ENCODE results near the gene SRC.

The SRC gene

DNA sequence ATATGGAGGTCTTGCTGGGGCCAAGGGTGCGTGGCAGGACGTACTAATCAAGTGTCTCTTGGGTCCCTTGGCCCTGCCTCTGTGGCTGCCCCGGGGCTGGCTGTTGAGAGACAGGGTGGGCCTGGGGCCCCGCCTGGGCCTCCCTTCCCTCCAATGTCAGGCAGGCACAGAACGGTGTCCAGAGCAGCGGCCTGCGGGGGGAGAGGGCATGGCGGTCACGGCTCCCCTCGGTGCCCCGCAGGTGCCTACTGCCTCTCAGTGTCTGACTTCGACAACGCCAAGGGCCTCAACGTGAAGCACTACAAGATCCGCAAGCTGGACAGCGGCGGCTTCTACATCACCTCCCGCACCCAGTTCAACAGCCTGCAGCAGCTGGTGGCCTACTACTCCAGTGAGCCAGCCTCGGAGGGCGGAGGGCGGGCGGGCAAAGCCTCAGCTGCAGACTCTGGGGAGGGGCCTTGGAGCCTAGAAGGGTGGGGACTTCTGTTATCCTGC lies 50.0 kb downstream of the SRC start:
- DNase-seq (ENCODE audit: low spot score) = no peak

GRCh38 chr20:37396416-37397075 lies 50.6 kb downstream of the SRC start:
- no peak for DNase-seq (ENCODE audit: low spot score)

GRCh38 chr20:37397076-37397953 lies 51.4 kb downstream of the SRC start:
- DNase-seq (ENCODE audit: low spot score) = no peak

DNA sequence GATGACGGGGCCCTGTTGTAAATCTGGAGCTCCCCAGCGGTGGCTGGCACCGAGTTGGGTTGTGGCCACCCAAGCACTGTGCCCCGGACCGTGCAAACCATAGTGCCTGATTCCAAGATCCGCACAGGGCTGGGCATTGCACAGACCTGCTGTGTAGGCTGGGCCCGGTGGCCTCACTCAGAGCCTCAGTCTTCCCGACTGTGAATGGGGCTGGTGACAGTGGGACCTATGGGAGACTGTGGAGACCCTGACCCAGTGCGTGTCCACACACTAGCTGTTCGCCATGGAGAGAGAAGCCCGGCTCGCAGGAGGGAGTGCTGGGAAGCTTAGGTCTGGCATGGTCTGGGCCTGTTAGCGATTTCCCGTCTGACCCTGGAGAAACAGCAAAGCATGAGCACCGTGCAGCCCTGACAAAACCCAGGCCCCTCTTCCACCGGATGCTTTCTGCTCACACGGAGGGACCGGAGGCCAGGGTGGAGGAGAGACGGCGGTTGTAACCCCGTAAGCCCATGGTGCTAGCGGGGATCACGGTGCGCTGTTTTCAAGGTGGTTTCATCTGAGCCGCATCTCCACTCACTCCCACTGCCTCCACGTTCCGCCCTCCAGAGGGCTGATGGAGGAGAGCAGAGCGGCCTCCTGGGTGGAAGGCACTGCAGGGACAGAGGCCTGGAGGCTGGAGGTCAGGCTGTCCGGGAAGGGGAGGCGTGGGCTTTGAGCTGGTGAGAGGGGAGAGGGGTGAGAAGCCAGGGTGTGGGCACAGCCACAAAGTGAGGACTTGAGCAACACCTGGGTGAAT lies 52.2 kb downstream of the SRC start:
- no peak for DNase-seq (ENCODE audit: low spot score)

- DNase-seq (ENCODE audit: low spot score) = no peak
Measured at GRCh38 chr20:37398750-37399621, 53.0 kb downstream of the SRC start.

DNA sequence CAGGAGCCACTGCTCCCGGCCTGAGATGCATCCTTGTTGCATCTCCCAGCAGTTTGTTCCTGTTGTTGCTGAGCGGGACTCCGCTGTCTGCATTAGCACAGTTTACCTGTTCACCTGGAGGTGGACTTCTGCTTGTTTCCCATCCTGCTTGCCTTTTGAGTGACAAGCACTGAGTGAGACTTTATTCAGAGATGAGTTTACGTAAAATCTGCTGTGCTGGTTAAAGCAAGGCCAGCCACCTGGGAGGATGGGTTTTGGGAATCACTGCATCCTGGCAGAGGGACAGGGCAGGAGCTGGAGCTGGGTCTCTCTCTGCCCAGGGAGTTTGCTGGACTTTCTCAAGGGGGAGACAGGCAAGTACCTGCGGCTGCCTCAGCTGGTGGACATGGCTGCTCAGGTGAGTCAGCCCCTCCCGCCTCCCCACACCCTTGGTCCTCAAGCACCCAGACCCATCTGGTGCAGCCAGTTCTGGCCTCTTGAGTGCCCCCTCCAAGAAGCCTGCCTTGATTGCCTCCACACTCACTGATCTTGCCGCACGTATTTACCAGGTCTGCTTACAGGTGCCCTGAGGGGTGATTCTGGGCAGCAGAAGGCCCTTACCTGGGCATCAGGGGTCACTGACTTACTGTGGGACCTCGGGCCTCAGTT lies 55.5 kb downstream of the SRC start:
- no peak for DNase-seq (ENCODE audit: low spot score)

DNA sequence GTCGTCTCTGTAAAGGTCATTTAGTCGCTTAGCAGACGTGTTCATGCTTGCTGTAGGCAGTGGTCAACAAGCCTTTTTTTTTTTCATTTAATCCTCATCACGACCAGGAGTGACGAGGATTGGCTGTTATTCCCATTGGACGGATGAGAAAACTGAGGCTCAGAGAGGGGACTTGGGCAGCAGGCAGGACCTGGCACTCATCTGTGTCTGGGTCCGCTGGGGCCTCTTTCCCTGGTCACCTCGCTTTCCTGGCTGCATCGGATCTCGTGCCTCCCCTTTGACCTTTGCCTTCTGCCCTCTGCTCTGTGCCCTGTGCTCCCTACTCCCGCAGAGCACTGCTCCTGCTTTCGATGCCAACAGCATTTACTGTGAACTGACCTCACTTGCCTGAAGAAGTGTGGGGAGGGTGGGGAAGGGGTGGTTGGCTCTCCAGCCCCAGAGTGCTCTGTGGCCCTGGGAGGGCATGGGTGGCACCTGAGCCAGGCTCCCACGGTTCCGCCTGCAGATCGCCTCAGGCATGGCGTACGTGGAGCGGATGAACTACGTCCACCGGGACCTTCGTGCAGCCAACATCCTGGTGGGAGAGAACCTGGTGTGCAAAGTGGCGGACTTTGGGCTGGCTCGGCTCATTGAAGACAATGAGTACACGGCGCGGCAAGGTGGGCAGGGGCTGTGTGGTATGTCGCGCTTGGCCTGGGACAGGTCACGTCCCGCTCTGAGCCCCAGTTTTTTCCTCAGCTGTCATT lies 56.2 kb downstream of the SRC start:
- DNase-seq (ENCODE audit: low spot score) = no peak

DNA sequence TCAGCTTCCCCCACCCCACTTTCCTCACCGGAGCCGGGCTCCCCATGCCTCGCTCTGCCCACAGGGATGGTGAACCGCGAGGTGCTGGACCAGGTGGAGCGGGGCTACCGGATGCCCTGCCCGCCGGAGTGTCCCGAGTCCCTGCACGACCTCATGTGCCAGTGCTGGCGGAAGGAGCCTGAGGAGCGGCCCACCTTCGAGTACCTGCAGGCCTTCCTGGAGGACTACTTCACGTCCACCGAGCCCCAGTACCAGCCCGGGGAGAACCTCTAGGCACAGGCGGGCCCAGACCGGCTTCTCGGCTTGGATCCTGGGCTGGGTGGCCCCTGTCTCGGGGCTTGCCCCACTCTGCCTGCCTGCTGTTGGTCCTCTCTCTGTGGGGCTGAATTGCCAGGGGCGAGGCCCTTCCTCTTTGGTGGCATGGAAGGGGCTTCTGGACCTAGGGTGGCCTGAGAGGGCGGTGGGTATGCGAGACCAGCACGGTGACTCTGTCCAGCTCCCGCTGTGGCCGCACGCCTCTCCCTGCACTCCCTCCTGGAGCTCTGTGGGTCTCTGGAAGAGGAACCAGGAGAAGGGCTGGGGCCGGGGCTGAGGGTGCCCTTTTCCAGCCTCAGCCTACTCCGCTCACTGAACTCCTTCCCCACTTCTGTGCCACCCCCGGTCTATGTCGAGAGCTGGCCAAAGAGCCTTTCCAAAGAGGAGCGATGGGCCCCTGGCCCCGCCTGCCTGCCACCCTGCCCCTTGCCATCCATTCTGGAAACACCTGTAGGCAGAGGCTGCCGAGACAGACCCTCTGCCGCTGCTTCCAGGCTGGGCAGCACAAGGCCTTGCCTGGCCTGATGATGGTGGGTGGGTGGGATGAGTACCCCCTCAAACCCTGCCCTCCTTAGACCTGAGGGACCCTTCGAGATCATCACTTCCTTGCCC lies 57.4 kb downstream of the SRC start:
- no peak for DNase-seq (ENCODE audit: low spot score)

DNA sequence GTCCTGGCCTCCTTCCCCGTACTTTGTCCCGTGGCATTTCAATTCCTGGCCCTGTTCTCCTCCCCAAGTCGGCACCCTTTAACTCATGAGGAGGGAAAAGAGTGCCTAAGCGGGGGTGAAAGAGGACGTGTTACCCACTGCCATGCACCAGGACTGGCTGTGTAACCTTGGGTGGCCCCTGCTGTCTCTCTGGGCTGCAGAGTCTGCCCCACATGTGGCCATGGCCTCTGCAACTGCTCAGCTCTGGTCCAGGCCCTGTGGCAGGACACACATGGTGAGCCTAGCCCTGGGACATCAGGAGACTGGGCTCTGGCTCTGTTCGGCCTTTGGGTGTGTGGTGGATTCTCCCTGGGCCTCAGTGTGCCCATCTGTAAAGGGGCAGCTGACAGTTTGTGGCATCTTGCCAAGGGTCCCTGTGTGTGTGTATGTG lies 58.5 kb downstream of the SRC start:
- no peak for DNase-seq (ENCODE audit: low spot score)

DNA sequence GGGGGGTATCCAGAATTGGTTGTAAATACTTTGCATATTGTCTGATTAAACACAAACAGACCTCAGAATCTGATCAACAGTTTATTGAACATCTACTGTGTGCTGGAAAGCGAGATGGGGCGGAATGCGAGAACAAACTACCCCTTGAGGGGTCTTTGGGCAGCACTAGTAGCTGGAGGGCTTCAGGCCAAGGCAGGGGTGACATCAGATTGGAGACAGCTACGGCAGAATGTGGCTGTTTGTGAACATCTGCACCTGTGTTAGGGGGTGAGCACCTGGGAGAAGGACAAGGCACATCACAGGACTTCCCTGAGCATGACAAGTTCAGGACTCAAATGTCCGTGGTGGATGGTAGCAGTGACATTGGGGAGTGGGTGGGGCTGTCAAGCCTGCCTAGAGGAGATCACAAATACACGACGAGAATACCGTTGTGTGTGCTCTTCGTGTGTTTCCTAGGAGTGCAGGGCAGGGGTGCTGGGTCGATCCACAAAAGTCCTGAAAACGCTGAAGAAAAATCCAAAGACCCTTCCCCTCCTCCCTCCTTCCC lies 59.5 kb downstream of the SRC start:
- DNase-seq (ENCODE audit: low spot score) = no peak

- DNase-seq (ENCODE audit: low spot score) = peak; percentile 91
Measured at GRCh38 chr20:37406010-37406998, 60.4 kb downstream of the SRC start.

DNA sequence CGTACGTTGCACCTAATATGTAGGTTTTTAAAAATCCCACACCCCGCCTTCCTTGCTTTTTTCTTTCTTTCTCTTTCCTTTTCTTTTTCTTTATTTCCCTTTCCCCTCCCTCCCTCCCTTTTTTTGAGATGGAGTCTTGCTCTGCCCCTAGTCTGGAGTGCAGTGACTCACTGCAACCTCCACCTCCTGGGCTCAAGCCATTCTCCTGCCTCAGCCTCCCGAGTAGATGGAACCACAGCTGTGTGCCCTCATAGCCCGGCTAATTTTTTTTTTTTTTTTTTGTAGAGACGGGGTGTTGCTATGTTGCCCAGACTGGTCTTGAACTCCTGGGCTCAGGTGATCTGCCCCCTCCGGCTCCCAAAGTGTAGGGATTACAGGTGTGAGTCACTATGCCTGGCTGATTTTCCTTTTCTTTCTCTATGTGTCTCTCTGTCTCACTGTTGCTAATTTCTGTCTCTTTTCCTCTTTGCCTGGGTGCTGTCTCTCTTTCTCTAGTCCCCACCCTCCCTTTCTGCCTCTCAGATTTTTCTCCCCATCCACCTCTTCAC lies 61.2 kb downstream of the SRC start:
- no peak for DNase-seq (ENCODE audit: low spot score)

DNA sequence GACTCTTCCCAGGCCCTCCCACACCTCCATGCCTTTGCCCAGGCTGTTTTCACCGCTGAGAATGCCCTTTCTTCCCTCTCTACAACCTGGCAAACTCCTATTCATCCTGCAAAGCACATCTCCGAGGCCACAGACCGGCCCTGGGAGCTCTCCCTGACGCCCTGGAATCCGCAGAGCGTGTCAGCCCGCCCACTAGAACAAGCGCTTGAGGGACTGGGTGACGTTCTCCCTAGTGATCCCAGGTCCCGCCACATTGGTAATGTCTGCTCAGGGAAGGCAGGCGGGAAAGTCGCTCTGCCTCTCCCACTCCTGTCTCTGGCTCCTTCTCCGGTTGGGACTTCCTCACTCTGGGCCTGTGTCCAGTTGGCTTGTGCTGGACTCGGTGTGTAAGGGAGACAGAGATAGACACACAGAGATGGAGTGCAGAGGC lies 61.6 kb downstream of the SRC start:
- no peak for DNase-seq (ENCODE audit: low spot score)

DNA sequence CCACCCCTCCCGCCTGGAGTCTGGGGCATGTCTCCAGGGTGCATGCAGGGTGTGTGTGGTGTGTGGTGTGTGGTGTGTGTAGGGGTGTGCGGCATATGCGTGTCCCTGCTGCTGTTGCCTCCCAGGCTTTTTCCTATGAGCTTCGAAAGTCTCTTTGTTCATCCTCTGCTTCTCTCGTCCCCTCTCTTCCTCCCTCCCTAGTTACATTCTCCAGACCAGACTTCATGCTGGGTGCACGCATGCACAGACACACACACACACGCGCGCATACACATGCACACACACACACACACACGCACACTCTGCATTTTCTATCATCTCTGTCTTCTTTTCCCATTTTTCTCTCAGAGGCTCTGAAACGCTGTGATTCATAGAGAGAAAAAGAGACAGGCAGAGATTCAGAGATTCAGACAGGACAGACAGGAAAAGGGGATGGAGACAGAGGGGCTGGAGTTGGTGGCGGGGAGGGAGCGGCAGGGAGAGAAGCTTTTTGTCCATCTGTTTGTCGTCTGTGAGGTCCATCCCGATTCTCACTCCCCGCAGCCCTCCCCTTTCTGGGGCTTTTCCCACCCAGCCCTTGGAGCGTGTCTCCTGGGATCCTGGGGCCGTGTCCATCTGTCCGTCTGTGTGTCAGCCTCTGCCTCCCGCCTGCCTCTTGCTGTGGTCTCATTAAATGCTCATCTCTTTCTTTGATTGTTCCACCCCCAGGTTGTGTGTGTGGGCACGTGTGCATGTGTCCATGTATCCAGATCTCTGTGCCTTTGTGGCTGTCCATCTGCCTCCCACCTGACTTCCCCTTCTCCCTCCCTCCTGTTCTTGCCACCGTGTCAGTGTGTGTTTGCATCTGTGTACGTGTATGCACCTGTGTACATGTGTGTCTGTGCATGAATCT lies 62.6 kb downstream of the SRC start:
- DNase-seq (ENCODE audit: low spot score) = no peak

DNA sequence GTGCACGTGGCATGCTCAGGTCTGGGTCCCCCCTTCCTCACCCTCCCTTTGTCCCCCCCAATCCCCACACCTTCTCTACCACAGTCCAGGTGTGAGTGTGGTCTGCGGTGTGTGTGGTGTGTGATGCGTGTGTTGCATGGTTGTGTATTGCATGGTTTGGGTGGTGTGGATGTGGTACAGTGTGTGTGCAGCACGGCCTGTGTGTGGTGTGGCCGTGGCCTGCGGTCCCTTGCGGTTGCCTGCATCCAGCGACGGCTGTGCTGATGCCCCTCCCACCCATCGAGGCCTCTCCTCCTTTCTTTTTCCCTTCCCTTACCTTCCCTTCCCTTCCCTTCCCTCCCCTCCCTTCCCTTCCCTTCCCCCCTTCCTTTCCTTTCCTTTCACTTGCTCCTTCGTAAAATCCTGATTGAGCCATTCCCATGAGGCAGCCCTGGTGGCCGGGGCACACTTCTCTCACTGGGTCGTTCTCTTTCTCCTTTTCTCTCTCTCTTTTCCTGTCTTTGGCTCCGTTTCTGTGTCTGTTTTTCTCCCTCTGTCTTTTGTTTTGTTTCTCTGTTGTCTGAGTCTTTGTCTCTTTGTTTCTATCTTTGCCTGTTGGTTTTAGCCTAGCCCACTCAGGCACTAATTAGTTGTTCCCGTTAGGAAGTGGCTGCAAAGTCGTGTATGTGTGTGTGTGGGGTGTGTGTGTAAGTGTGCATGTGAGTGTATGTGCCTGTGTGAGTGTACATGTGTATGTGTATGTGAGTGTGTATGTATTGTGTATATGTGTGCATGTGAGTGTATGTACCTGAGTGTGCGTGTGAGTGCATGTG lies 65.7 kb downstream of the SRC start:
- DNase-seq (ENCODE audit: low spot score) = no peak

- DNase-seq (ENCODE audit: low spot score) = no peak
Measured at GRCh38 chr20:37413023-37413334, 67.0 kb downstream of the SRC start.

Data from AG08396 (cell line).